22Rv1 (cell line): ENCODE data around the gene SYT7.

Experiments
- H3K27ac ChIP-seq: fragments of 450-650 bp; 2 replicates; pipeline ENCODE4 v1.5.1; 2017
- ZFX ChIP-seq: fragments of 450-650 bp; IDR thresholded peaks from 2 replicates; pipeline ENCODE4 v1.6.1; 2017; ENCODE audit warnings: antibody characterized with exemption, borderline replicate concordance
- TF ChIP-seq, protein P1 (sequence below): fragments of 450-650 bp; IDR thresholded peaks from 2 replicates; pipeline ENCODE4 v1.5.1; 2017; ENCODE audit warnings: mild to moderate bottlenecking

SYT7 gene

DNA sequence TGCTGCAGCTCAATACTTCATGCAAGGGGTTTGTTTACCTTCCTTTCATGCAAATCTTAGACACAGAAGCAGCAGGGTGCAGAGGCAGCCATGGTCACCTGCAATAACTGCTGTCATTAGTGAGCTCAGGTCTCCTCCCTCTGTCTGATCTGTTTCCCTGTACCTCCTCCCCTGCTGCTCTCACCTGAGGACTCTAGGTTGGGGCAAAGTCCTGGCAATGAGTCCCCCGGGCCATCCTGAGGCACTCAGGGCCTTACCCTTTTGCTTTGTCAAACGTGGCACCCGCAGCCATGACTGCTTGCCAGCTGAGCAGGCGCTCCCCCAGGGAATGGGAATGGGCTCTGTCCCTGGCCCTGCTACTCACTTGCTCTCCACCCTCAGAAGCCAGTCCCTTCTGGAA is 68.4 kb downstream of the SYT7 start:
- H3K27ac ChIP-seq, result no peak overlapping the region
- no peak for TF ChIP-seq ZFX
- TF ChIP-seq, protein P1, sequence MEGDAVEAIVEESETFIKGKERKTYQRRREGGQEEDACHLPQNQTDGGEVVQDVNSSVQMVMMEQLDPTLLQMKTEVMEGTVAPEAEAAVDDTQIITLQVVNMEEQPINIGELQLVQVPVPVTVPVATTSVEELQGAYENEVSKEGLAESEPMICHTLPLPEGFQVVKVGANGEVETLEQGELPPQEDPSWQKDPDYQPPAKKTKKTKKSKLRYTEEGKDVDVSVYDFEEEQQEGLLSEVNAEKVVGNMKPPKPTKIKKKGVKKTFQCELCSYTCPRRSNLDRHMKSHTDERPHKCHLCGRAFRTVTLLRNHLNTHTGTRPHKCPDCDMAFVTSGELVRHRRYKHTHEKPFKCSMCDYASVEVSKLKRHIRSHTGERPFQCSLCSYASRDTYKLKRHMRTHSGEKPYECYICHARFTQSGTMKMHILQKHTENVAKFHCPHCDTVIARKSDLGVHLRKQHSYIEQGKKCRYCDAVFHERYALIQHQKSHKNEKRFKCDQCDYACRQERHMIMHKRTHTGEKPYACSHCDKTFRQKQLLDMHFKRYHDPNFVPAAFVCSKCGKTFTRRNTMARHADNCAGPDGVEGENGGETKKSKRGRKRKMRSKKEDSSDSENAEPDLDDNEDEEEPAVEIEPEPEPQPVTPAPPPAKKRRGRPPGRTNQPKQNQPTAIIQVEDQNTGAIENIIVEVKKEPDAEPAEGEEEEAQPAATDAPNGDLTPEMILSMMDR, result no peak

DNA sequence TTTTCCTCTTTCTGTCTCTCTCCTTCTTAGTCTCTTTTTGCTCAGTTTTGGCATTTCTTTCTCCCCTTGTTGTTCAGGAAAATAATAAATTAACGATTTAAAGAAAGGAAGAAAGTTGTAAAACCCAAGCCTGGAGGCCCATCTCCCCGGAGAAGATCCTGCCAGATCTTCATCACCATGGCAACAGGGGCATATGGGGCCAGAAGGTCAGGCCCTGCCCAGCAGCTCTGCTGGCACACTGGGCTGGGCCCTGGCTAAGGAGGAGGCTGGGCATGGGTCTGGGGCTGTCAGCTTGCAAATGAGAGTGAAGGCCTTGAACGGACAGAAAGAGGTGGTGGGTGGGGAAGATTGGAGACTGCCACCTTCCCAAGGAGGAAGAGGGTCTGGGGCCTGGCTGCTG is 69.5 kb downstream of the SYT7 start:
- H3K27ac ChIP-seq, result no peak overlapping the region
- TF ChIP-seq, protein P1, result no peak
- TF ChIP-seq ZFX, result no peak

GRCh38 chr11:61510974-61511373 is 69.9 kb downstream of the SYT7 start:
- TF ChIP-seq, protein P1, result no peak
- TF ChIP-seq ZFX, result no peak
- no peak overlapping the region for H3K27ac ChIP-seq

- TF ChIP-seq, protein P1, result no peak
- TF ChIP-seq ZFX, result no peak
- H3K27ac ChIP-seq, result no peak overlapping the region
Measured at GRCh38 chr11:61510166-61510919, 70.5 kb downstream of the SYT7 start.

DNA sequence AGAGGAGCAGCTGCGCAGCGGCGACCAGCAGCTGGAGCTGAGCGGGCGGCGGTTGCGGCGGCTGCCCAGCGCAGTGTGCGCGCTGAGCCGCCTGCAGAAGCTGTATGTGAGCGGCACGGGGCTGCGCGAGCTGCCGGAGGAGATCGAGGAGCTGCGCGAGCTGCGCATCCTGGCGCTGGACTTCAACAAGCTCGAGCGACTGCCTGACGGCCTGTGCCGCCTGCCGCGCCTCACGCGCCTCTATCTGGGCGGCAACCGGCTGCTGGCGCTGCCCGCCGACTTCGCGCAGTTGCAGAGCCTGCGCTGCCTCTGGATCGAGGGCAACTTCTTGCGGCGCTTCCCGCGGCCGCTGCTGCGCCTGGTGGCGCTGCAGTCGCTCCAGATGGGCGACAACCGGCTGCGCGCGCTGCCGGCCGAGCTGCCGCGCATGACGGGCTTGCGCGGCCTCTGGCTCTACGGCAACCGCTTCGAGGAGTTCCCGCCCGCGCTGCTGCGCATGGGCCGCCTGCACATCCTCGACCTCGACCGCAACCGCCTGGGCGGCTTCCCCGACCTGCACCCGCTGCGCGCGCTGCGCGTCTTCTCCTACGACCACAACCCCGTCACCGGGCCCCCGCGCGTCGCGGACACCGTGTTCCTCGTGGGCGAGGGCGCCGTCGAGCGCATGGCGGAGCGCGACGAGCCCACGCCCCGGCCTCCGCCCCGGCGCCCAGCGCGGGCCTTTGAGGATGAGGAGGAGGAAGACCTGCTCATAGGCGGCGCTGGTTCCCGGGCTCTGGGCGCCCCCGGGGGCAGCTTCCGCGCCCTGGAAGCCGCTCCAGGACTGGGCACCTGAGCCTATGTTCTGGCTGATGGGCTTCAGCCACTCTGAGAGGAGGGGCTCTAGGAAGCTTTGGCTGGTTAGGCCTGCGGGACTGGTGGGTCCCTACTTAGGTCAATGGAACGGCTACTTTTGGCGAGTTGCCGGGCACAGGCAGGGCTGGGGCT is 71.5 kb downstream of the SYT7 start:
- TF ChIP-seq, protein P1, result peak; percentile 86
- no peak for TF ChIP-seq ZFX
- peak overlapping the region; percentile 61 for H3K27ac ChIP-seq

- peak within 1 kb of the TSS; percentile 61 for H3K27ac ChIP-seq
- TF ChIP-seq ZFX, result no peak
- TF ChIP-seq, protein P1, result no peak
Measured at GRCh38 chr11:61507962-61508861, 72.7 kb downstream of the SYT7 start, which contains the start of gene LRRC10B. LRRC10B (plus strand) TSS chr11:61508749; CDS start chr11:61508999, 250 bp downstream.
